Endothelial cell of umbilical vein (primary cell): ENCODE measurements around the gene RBM6. TPM values are rescaled to one million over a fixed set of nuclear protein-coding genes. Genes with fewer than 3 reads are reported as not detected.

Source experiments
- BruUV-seq: library from RNA; stranded (reverse); fragments of 400-500 nt; replicated peaks from 2 replicates; lab custom pipeline; 2021; lab: Mats Ljungman, UMichigan
- CTCF ChIA-PET: fragments of 300-600, 350-600 bp; sonication (Branson Sonifier 250); formaldehyde crosslinking; loops from one replicate; lab custom pipeline; 2021; ENCODE audit warnings: antibody characterized with exemption, inconsistent platforms; lab: Charles Lee
- POLR2A ChIA-PET: fragments of 300-600, 350-600 bp; sonication (Branson Sonifier 250); formaldehyde crosslinking; loops from one replicate; lab custom pipeline; 2021; ENCODE audit warnings: antibody characterized with exemption, inconsistent platforms; lab: Charles Lee
- DNase-seq: peaks from one replicate; pipeline ENCODE4 v3.0.0-alpha.2; 2011; ENCODE audit warnings: low read depth, low spot score
- FAIRE-seq: peaks from 2 replicates; lab custom pipeline; 2011; peaks lifted over from hg19 to GRCh38; lab: Jason Lieb, UNC
- H2AFZ ChIP-seq: 2 replicates; pipeline ENCODE4 v1.6.0; 2012; ENCODE audit warnings: low read depth, low read length, control low read depth, inconsistent platforms
- H3K27ac ChIP-seq: 2 replicates; pipeline ENCODE4 v1.5.1; 2011; ENCODE audit warnings: low read depth, mild to moderate bottlenecking, control low read depth, low read length, moderate library complexity; ENCODE audit not compliant: insufficient read depth
- H3K27me3 ChIP-seq, 2 experiments: 2 replicates each; pipeline versions ENCODE4 v1.6.0 to v1.6.1; 2011; ENCODE audit warnings: low read length in 2 of 2, mixed read lengths in 1 of 2; ENCODE audit not compliant: control insufficient read depth in 2 of 2, insufficient read depth in 2 of 2
- H3K36me3 ChIP-seq, 2 experiments: 2 replicates in 1 of 2; 3 replicates in 1 of 2; pipeline ENCODE4 v1.5.1; 2011; ENCODE audit warnings: low read length in 2 of 2, mild to moderate bottlenecking in 1 of 2, moderate library complexity in 1 of 2; ENCODE audit not compliant: control insufficient read depth in 2 of 2, insufficient read depth in 2 of 2; ENCODE audit errors: extremely low read depth in 1 of 2
- H3K4me1 ChIP-seq: 3 replicates; pipeline ENCODE4 v1.5.1; 2011; ENCODE audit warnings: mild to moderate bottlenecking, low read length; ENCODE audit not compliant: control insufficient read depth, insufficient read depth; ENCODE audit errors: extremely low read depth
- H3K4me2 ChIP-seq: 2 replicates; pipeline ENCODE4 v1.6.1; 2011; ENCODE audit warnings: low read length, control low read depth, mixed read lengths; ENCODE audit not compliant: insufficient read depth
- H3K4me3 ChIP-seq, 3 experiments: fragments of 200-600 bp in 1 of 3; sonication (generic), shearing (Covaris generic) in 1 of 3; replicated peaks in 1 of 3; 2 replicates each; pipeline ENCODE4 v1.5.1; 2011 to 2016; ENCODE audit warnings: control low read depth in 3 of 3, low read length in 3 of 3, mild to moderate bottlenecking in 2 of 3, inconsistent platforms in 1 of 3, low read depth in 1 of 3, moderate library complexity in 1 of 3; ENCODE audit not compliant: insufficient read depth in 1 of 3
- H3K79me2 ChIP-seq: 2 replicates; pipeline ENCODE4 v1.6.0; 2012; ENCODE audit warnings: low read length, inconsistent platforms; ENCODE audit not compliant: control insufficient read depth, insufficient read depth
- H3K9ac ChIP-seq: replicated peaks from 2 replicates; pipeline ENCODE3; 2011; ENCODE audit warnings: low read length, control low read depth; ENCODE audit not compliant: insufficient read depth; ENCODE audit errors: extremely low read depth
- H3K9me1 ChIP-seq: replicated peaks from 3 replicates; pipeline ENCODE4 v1.6.0; 2011; ENCODE audit warnings: mild to moderate bottlenecking, low read length; ENCODE audit not compliant: control insufficient read depth, insufficient read depth; ENCODE audit errors: extremely low read depth
- H3K9me3 ChIP-seq: replicated peaks from 2 replicates; pipeline ENCODE4 v1.5.1; 2012; ENCODE audit warnings: low read length, inconsistent platforms; ENCODE audit not compliant: control insufficient read depth, insufficient read depth
- H4K20me1 ChIP-seq: replicated peaks from 2 replicates; pipeline ENCODE3; 2011; ENCODE audit warnings: mild to moderate bottlenecking, low read length; ENCODE audit not compliant: control insufficient read depth, insufficient read depth; ENCODE audit errors: extremely low read depth
- CTCF ChIP-seq, 2 donors: IDR thresholded peaks; 1 replicate in 1 of 2; 2 replicates in 1 of 2; pipeline ENCODE4 v1.5.1; 2011; ENCODE audit warnings: low read length in 2 of 2, mild to moderate bottlenecking in 2 of 2, moderate library complexity in 2 of 2, control low read depth in 1 of 2, inconsistent platforms in 1 of 2, low read depth in 1 of 2; ENCODE audit not compliant: insufficient read depth in 1 of 2; ENCODE audit errors: extremely low read depth in 1 of 2
- EZH2 ChIP-seq: IDR thresholded peaks from 2 replicates; pipeline ENCODE4 v1.6.1; 2012; ENCODE audit warnings: borderline replicate concordance, low read depth, mild to moderate bottlenecking, moderate library complexity, low read length, inconsistent platforms; ENCODE audit not compliant: severe bottlenecking
- FOS ChIP-seq: IDR thresholded peaks from 2 replicates; pipeline ENCODE4 v1.6.1; 2011; ENCODE audit warnings: mild to moderate bottlenecking, low read length, moderate library complexity, borderline replicate concordance; ENCODE audit not compliant: insufficient read depth
- GATA2 ChIP-seq: IDR thresholded peaks from 2 replicates; pipeline ENCODE4 v1.7.0; 2011; ENCODE audit warnings: low read depth, mild to moderate bottlenecking, moderate library complexity, mixed read lengths, low read length; ENCODE audit not compliant: insufficient read length, insufficient read depth
- JUN ChIP-seq: IDR thresholded peaks from 2 replicates; pipeline ENCODE4 v1.6.1; 2011; ENCODE audit warnings: borderline replicate concordance, low read depth; ENCODE audit not compliant: insufficient read length, insufficient read depth
- MYC ChIP-seq: IDR thresholded peaks from one replicate; pipeline ENCODE4 v1.6.1; 2011; ENCODE audit warnings: mild to moderate bottlenecking, low read depth, low read length
- POLR2A ChIP-seq: IDR thresholded peaks from 2 replicates; pipeline ENCODE4 v1.6.1; 2012; ENCODE audit warnings: low read depth, mild to moderate bottlenecking, control low read depth, low read length
- POLR2AphosphoS5 ChIP-seq: IDR thresholded peaks from 2 replicates; pipeline ENCODE4 v1.6.1; 2012; ENCODE audit warnings: low read depth, mild to moderate bottlenecking, control low read depth, low read length, moderate library complexity; ENCODE audit not compliant: insufficient read depth
- dilution Hi-C: fragments of 300-500 bp; cut with MboI; formaldehyde crosslinking; loops from one replicate; pipeline ENCODE4 v1.15.0; 2019; ENCODE audit warnings: low sequenced_read_pairs; ENCODE audit not compliant: extremely low pct_ligation_motif_present
- intact Hi-C: fragments of 100-400 bp; cut with micrococcal nuclease; formaldehyde crosslinking; loops from one replicate; pipeline ENCODE4 v1.10.0; 2022
- polyA plus RNA-seq, 4 experiments: library from polyadenylated mRNA; depleted of rRNA in 3 of 4; stranded (reverse) in 3 of 4; unstranded in 1 of 4; fragments of >200 nt; gene quantifications; 2 replicates each; pipeline versions ENCODE4 v1.2.1 to v1.2.3, GENCODE V29; 2011 to 2012; ENCODE audit warnings: missing spikeins in 1 of 4
- total RNA-seq: library from RNA; stranded (reverse); gene quantifications from 2 replicates; pipeline ENCODE4 v1.2.3, GENCODE V29; 2021
- TF ChIP-seq, protein P1 (sequence below): IDR thresholded peaks from 2 replicates; pipeline ENCODE4 v1.6.1; 2011; ENCODE audit not compliant: insufficient read depth, insufficient read length

The RBM6 gene
- total and polyA plus RNA-seq, 2 donors (not counting 3 experiments of a cell fraction or from before 2014, with no cell fraction given), result 30.4 to 94.5 TPM

- Histone ChIP-seq H3K9me3 (no peaks in the 10 kb centered on the region), H2AFZ (no peak overlapping the region), H3K27me3 (no peaks in the 10 kb centered on the region), H3K4me3 (no peak overlapping the region), H3K4me1 (peaks cover 4% of the 10 kb centered on the region), H4K20me1 (no peaks in the 10 kb centered on the region), H3K27ac (no peak overlapping the region), H3K4me2 (no peak overlapping the region), H3K79me2 (no peaks in the 10 kb centered on the region), H3K9ac (no peak overlapping the region), H3K36me3 (no peaks in the 10 kb centered on the region), H3K9me1 (no peaks in the 10 kb centered on the region)
- FAIRE-seq, result no peak
- DNase-seq, result no peak
- BruUV-seq, result no TSS peak
- POLR2A ChIA-PET, result no interaction called here
- TF ChIP-seq MYC (no peak), EZH2 (no peak), JUN (no peak), CTCF (IDR thresholded peaks at IDR 0.05; ENCODE audit: extremely low read depth in 1 of 2, insufficient read depth in 1 of 2, low read depth in 1 of 2, low read length in 2 of 2) (no peak), POLR2AphosphoS5 (no peak), GATA2 (no peak), POLR2A (no peak), FOS (no peak)
- TF ChIP-seq, protein P1, sequence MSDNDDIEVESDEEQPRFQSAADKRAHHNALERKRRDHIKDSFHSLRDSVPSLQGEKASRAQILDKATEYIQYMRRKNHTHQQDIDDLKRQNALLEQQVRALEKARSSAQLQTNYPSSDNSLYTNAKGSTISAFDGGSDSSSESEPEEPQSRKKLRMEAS, result no peak
- CTCF ChIA-PET, result interaction anchor here (1.1 to 5.5 kb wide), 5 partner anchors 9 to 195 kb away, joined by 3 to 65 read pairs (median 10); no protein-coding TSS in a partner anchor
- dilution Hi-C loops (no loop called here), intact Hi-C loops (loop anchor here (1.0 kb wide), 1 partner anchor 97 kb away; no protein-coding TSS in a partner anchor)
Measured at GRCh38 chr3:49898991-49899390, 41.0 kb upstream of the RBM6 start.
